BLaER1 (cell line): ENCODE data around the gene EFCAB12.

ENCODE experiments used
- H3K27ac ChIP-seq: shearing (Covaris generic); formaldehyde crosslinking; 2 replicates; pipeline ENCODE4 v1.8.1; 2022
- H3K27me3 ChIP-seq: shearing (Covaris generic); formaldehyde crosslinking; 2 replicates; pipeline ENCODE4 v1.8.1; 2022
- H3K36me3 ChIP-seq: shearing (Covaris generic); formaldehyde crosslinking; 2 replicates; pipeline ENCODE4 v1.8.1; 2022
- H3K4me1 ChIP-seq: shearing (Covaris generic); formaldehyde crosslinking; 2 replicates; pipeline ENCODE4 v1.8.1; 2022
- H3K4me2 ChIP-seq: shearing (Covaris generic); formaldehyde crosslinking; 2 replicates; pipeline ENCODE4 v1.8.1; 2022
- H3K4me3 ChIP-seq: shearing (Covaris generic); formaldehyde crosslinking; 2 replicates; pipeline ENCODE4 v1.8.1; 2022
- H3K9ac ChIP-seq: shearing (Covaris generic); formaldehyde crosslinking; 2 replicates; pipeline ENCODE4 v1.8.1; 2022
- H3K9me3 ChIP-seq: shearing (Covaris generic); formaldehyde crosslinking; 2 replicates; pipeline ENCODE4 v1.8.1; 2022
- H4K20me1 ChIP-seq: shearing (Covaris generic); formaldehyde crosslinking; 2 replicates; pipeline ENCODE4 v1.8.1; 2022
- Cebpa-rat ChIP-seq: shearing (Covaris generic); IDR thresholded peaks from 2 replicates; pipeline ENCODE4 v1.8.1; 2022

The EFCAB12 gene

GRCh38 chr3:129463094-129463493 is 34.7 kb upstream of the EFCAB12 start:
- H3K27me3 ChIP-seq, result no peaks in the 10 kb centered on the region
- no peaks in the 10 kb centered on the region for H4K20me1 ChIP-seq
- H3K4me1 ChIP-seq, result 0 out of 2 replicates have a peak, but pooled peaks cover 3% of the 10 kb centered on the region
- H3K4me3 ChIP-seq, result no peak overlapping the region
- H3K9ac ChIP-seq, result no peak overlapping the region
- no peak for TF ChIP-seq Cebpa-rat
- no peak overlapping the region for H3K4me2 ChIP-seq
- H3K27ac ChIP-seq, result no peak overlapping the region
- no peaks in the 10 kb centered on the region for H3K9me3 ChIP-seq
- H3K36me3 ChIP-seq, result peaks cover 35% of the 10 kb centered on the region

DNA sequence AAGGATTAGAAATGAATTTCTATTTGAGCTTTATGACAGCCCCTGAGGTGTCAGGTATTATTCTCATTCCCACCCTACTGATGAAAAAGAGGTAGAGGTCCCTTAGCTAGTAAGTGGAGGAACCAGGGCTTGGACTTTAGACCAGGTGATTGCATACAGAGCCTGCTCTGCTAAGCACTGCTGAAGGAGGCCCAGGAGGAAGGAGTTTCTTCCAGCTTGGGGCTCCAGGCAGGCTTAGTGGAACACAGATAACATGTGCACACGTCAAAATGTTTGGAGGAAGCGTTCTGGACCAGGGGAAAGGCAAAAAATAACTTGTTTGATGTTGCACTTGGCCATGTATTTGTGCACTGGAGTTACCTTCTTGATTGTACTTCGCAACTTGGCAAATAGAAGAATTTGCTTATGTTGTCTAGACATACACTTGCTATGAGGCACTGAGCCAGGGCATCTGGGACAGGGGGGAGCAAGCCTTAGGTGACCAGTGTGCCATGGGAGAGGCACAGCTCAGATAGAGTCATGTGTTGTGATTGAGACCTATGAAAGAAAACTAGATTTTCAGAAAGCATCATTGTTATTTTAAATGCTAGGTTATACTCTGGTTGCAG is 34.0 kb upstream of the EFCAB12 start:
- no peak overlapping the region for H3K9ac ChIP-seq
- H3K27ac ChIP-seq, result no peak overlapping the region
- no peaks in the 10 kb centered on the region for H4K20me1 ChIP-seq
- no peak overlapping the region for H3K4me2 ChIP-seq
- H3K36me3 ChIP-seq, result peaks cover 30% of the 10 kb centered on the region
- no peak overlapping the region for H3K4me3 ChIP-seq
- TF ChIP-seq Cebpa-rat, result no peak
- 0 out of 2 replicates have a peak, but pooled peaks cover 3% of the 10 kb centered on the region for H3K4me1 ChIP-seq
- no peaks in the 10 kb centered on the region for H3K9me3 ChIP-seq
- H3K27me3 ChIP-seq, result no peaks in the 10 kb centered on the region

- Histone ChIP-seq H3K4me2 (no peak overlapping the region), H4K20me1 (no peaks in the 10 kb centered on the region), H3K4me3 (no peak overlapping the region), H3K4me1 (0 out of 2 replicates have a peak, but pooled peaks cover 3% of the 10 kb centered on the region), H3K27me3 (no peaks in the 10 kb centered on the region), H3K36me3 (peaks cover 39% of the 10 kb centered on the region), H3K9me3 (no peaks in the 10 kb centered on the region), H3K9ac (no peak overlapping the region), H3K27ac (no peak overlapping the region)
- TF ChIP-seq Cebpa-rat, result no peak
Measured at GRCh38 chr3:129461461-129462146, 33.2 kb upstream of the EFCAB12 start.

DNA sequence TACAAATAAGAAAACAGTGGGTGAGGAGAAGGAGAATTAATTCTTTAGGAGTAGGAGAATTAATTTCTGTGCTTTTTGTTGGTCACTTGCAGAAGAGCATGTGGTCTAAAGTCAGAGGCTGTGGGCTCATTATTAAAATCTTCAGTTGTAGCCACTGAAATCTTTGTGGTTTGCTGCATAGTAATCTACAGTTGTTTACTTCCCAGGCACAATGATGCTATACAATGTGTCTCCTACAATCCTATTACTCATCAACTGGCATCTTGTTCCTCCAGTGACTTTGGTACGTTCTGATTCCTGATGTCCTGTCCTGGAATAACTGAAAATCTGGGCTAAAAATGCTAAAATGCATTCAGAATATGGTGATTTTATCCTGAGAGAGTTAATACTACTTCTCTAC is 32.6 kb upstream of the EFCAB12 start:
- Histone ChIP-seq H3K9ac (no peak overlapping the region), H3K36me3 (peaks cover 45% of the 10 kb centered on the region), H3K27me3 (no peaks in the 10 kb centered on the region), H3K27ac (no peak overlapping the region), H3K4me2 (no peak overlapping the region), H4K20me1 (no peaks in the 10 kb centered on the region), H3K4me1 (0 out of 2 replicates have a peak, but pooled peaks cover 3% of the 10 kb centered on the region), H3K9me3 (no peaks in the 10 kb centered on the region), H3K4me3 (no peak overlapping the region)
- no peak for TF ChIP-seq Cebpa-rat

GRCh38 chr3:129460572-129460971 is 32.1 kb upstream of the EFCAB12 start:
- Histone ChIP-seq H3K9ac (no peak overlapping the region), H3K4me2 (no peak overlapping the region), H4K20me1 (no peaks in the 10 kb centered on the region), H3K27ac (no peak overlapping the region), H3K9me3 (no peaks in the 10 kb centered on the region), H3K27me3 (no peaks in the 10 kb centered on the region), H3K36me3 (peaks cover 48% of the 10 kb centered on the region), H3K4me1 (0 out of 2 replicates have a peak, but pooled peaks cover 3% of the 10 kb centered on the region), H3K4me3 (no peak overlapping the region)
- no peak for TF ChIP-seq Cebpa-rat

GRCh38 chr3:129460155-129460554 is 31.7 kb upstream of the EFCAB12 start:
- no peak for TF ChIP-seq Cebpa-rat
- no peaks in the 10 kb centered on the region for H3K9me3 ChIP-seq
- 0 out of 2 replicates have a peak, but pooled peaks cover 3% of the 10 kb centered on the region for H3K4me1 ChIP-seq
- no peak overlapping the region for H3K27ac ChIP-seq
- no peak overlapping the region for H3K9ac ChIP-seq
- H3K27me3 ChIP-seq, result no peaks in the 10 kb centered on the region
- H3K36me3 ChIP-seq, result peaks cover 50% of the 10 kb centered on the region
- H4K20me1 ChIP-seq, result no peaks in the 10 kb centered on the region
- no peak overlapping the region for H3K4me2 ChIP-seq
- no peak overlapping the region for H3K4me3 ChIP-seq

DNA sequence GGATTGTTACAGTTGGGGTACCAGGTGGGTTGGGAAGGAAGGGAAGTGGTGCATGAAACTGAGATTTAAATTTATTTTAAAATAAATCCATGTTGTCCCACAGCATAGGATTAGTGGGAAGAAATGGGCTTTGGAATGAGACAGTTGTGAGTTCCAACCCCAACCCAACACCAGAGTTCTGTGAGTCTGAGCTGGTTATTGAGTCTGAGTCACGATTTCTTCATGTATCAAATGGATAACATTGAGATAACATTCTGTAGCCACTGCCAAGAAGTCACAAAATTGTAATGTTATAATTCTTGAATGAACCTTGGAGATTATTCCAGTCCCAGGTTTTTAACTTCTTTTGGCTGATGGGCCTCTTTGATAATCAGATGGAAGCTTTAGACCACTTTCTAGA is 25.3 kb upstream of the EFCAB12 start:
- no peaks in the 10 kb centered on the region for H3K9me3 ChIP-seq
- H4K20me1 ChIP-seq, result no peaks in the 10 kb centered on the region
- TF ChIP-seq Cebpa-rat, result no peak
- H3K27me3 ChIP-seq, result no peaks in the 10 kb centered on the region
- no peak overlapping the region for H3K27ac ChIP-seq
- H3K4me1 ChIP-seq, result no peaks in the 10 kb centered on the region
- peaks cover 64% of the 10 kb centered on the region for H3K36me3 ChIP-seq
- no peak overlapping the region for H3K9ac ChIP-seq
- no peak overlapping the region for H3K4me2 ChIP-seq
- H3K4me3 ChIP-seq, result no peak overlapping the region

DNA sequence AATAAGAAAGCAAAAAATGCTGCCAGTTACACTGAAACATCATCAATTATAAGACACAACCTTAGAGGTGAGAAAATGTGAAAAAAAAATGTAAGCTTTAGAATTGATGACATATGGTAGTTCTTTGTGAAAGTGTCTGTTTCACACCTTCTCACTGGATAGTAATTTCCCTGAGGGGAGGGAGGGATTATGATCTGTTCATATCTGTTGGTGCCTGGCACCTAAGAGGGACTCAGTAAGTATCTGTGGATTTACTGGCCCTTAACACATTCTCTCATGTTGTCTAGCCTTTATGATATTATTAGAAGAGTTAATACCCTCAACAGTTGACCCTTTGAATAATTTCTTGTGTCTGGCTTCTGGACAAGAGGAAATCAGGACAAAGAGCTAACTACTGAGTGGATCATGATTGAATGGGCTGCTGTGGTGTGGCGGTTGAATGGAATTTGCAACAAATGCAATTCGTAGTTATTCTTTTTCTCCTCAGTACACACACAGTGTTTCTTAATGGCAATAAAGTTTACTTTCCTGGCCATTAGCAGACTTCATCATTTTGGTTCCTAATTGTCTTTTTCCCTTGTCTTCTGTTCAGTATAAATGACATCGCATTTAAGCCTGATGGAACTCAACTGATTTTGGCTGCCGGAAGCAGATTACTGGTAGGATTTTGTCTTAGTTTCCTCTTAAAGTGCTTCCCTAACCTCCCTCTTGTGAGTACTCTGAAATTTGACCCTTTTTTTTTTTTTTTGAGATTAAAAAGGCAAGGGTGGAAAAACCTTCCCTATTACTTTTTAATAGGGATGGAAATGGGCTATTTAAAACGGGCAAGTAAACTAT is 21.1 kb upstream of the EFCAB12 start:
- Histone ChIP-seq H3K27me3 (no peaks in the 10 kb centered on the region), H3K4me3 (no peak overlapping the region), H3K4me2 (no peak overlapping the region), H3K27ac (no peak overlapping the region), H3K9ac (no peak overlapping the region), H3K9me3 (no peaks in the 10 kb centered on the region), H3K36me3 (peaks cover 43% of the 10 kb centered on the region), H3K4me1 (no peaks in the 10 kb centered on the region), H4K20me1 (no peaks in the 10 kb centered on the region)
- TF ChIP-seq Cebpa-rat, result no peak

GRCh38 chr3:129448186-129448895 is 19.9 kb upstream of the EFCAB12 start:
- no peak for TF ChIP-seq Cebpa-rat
- H3K4me1 ChIP-seq, result no peaks in the 10 kb centered on the region
- no peak overlapping the region for H3K4me3 ChIP-seq
- no peaks in the 10 kb centered on the region for H3K27me3 ChIP-seq
- H3K36me3 ChIP-seq, result peaks cover 32% of the 10 kb centered on the region
- H3K9me3 ChIP-seq, result no peaks in the 10 kb centered on the region
- no peak overlapping the region for H3K4me2 ChIP-seq
- no peak overlapping the region for H3K9ac ChIP-seq
- H4K20me1 ChIP-seq, result no peaks in the 10 kb centered on the region
- no peak overlapping the region for H3K27ac ChIP-seq
